ENCODE data around the gene ATP11A. TPM values are rescaled to one million over a fixed set of nuclear protein-coding genes. Genes with fewer than 3 reads are reported as not detected.

Gene ATP11A
- total and polyA plus RNA-seq, 2 donors (not counting 3 experiments of a cell fraction or from before 2014, with no cell fraction given): 16.5 to 88.1 TPM

- Histone ChIP-seq H3K4me2 (ENCODE audit: insufficient read depth, low read length) (no peak overlapping the region), H3K27ac (ENCODE audit: insufficient read depth, low read depth, low read length) (no peak overlapping the region), H3K79me2 (ENCODE audit: control insufficient read depth, insufficient read depth, low read length) (no peaks in the 10 kb centered on the region), H4K20me1 (replicated peaks; ENCODE audit: control insufficient read depth, extremely low read depth, insufficient read depth, low read length) (no peaks in the 10 kb centered on the region), H3K4me3 (replicated peaks in 1 of 3; ENCODE audit: insufficient read depth in 1 of 3, low read depth in 1 of 3, low read length in 3 of 3) (no peak overlapping the region), H3K4me1 (ENCODE audit: control insufficient read depth, extremely low read depth, insufficient read depth, low read length) (no peaks in the 10 kb centered on the region), H3K9me3 (replicated peaks; ENCODE audit: control insufficient read depth, insufficient read depth, low read length) (no peaks in the 10 kb centered on the region), H3K9me1 (replicated peaks; ENCODE audit: control insufficient read depth, extremely low read depth, insufficient read depth, low read length) (no peaks in the 10 kb centered on the region), H3K36me3 (ENCODE audit: control insufficient read depth in 2 of 2, extremely low read depth in 1 of 2, insufficient read depth in 2 of 2, low read length in 2 of 2) (no peaks in the 10 kb centered on the region), H2AFZ (ENCODE audit: low read depth, low read length) (no peak overlapping the region), H3K9ac (replicated peaks; ENCODE audit: extremely low read depth, insufficient read depth, low read length) (no peak overlapping the region), H3K27me3 (ENCODE audit: control insufficient read depth in 2 of 2, insufficient read depth in 2 of 2, low read length in 2 of 2) (peaks cover 0 to 2% of the 10 kb centered on the region in 2 experiments)
- DNase-seq (ENCODE audit: low read depth, low spot score): no peak
- TF ChIP-seq JUN (IDR thresholded peaks at IDR 0.05; ENCODE audit: borderline replicate concordance, insufficient read depth, insufficient read length, low read depth): no peak
- TF ChIP-seq FOS (IDR thresholded peaks at IDR 0.05; ENCODE audit: borderline replicate concordance, insufficient read depth, low read length): no peak
- no peak for TF ChIP-seq EZH2 (IDR thresholded peaks at IDR 0.05; ENCODE audit: borderline replicate concordance, low read depth, low read length, severe bottlenecking)
- no peak for TF ChIP-seq GATA2 (IDR thresholded peaks at IDR 0.05; ENCODE audit: insufficient read depth, insufficient read length, low read depth, low read length)
- TF ChIP-seq POLR2AphosphoS5 (IDR thresholded peaks at IDR 0.05; ENCODE audit: insufficient read depth, low read depth, low read length): no peak
- TF ChIP-seq POLR2A (IDR thresholded peaks at IDR 0.05; ENCODE audit: low read depth, low read length): no peak
- TF ChIP-seq CTCF (IDR thresholded peaks at IDR 0.05; ENCODE audit: extremely low read depth in 1 of 2, insufficient read depth in 1 of 2, low read depth in 1 of 2, low read length in 2 of 2): no peak
- FAIRE-seq: no peak
- intact Hi-C loops (cut with micrococcal nuclease) (no loop called here), dilution Hi-C loops (cut with MboI; ENCODE audit: extremely low pct_ligation_motif_present, low sequenced_read_pairs) (no loop called here)
- no TSS peak for BruUV-seq (replicated peaks)
- ChIA-PET POLR2A (no interaction called here), CTCF (interaction anchor here (1.0 kb wide), 1 partner anchor 77 kb away, joined by 3 read pairs; no protein-coding TSS in a partner anchor)
Observed at GRCh38 chr13:112669881-112670499, 19.8 kb upstream of the ATP11A start.

Measured in endothelial cell of umbilical vein (primary cell).